Measurements from ENCODE around the gene GRSF1.

GRCh38 chr4:70880739-70881138 is 41.0 kb upstream of the GRSF1 start:
- no peak for TF ChIP-seq CTCF (IDR thresholded peaks at IDR 0.05)
- TF ChIP-seq EZH2 (IDR thresholded peaks at IDR 0.05; ENCODE audit: borderline replicate concordance, insufficient read depth, low read depth, low read length, poor library complexity, severe bottlenecking): no peak

Measured in B cell (primary cell).